ENCODE results near the gene LORICRIN.

GRCh38 chr1:153260585-153261280, 1.2 kb downstream of the LORICRIN start:
- TF ChIP-seq POLR2AphosphoS5 (IDR thresholded peaks at IDR 0.05; ENCODE audit: low read depth, low read length) (no peak), POLR2A (IDR thresholded peaks at IDR 0.05; ENCODE audit: low read depth, low read length) (no peak), TAF1 (IDR thresholded peaks at IDR 0.05; ENCODE audit: borderline replicate concordance, low read depth, low read length) (no peak)
